H9 (cell line): Measurements from ENCODE around the gene DCPS. TPM values are rescaled to one million over a fixed set of nuclear protein-coding genes. Genes with fewer than 3 reads are reported as not detected.
A peak's percentile ranks its signal among the peaks of the same experiment; 100 is the strongest.

Experiments used
- DNase-seq: peaks from one replicate; pipeline ENCODE4 v3.0.0-alpha.2; 2017
- H2AFZ ChIP-seq: one replicate; pipeline ENCODE4 v1.6.1; 2013; ENCODE audit warnings: mild to moderate bottlenecking, low read length, control low read depth, moderate library complexity
- H2AK5ac ChIP-seq: 2 replicates; pipeline ENCODE4 v1.6.1; 2013; ENCODE audit warnings: low read length, control low read depth, mixed read lengths; ENCODE audit not compliant: insufficient read length
- H2BK120ac ChIP-seq: one replicate; pipeline ENCODE4 v1.6.1; 2013; ENCODE audit warnings: low read depth, mild to moderate bottlenecking, low read length, control low read depth, inconsistent platforms; ENCODE audit not compliant: poor library complexity, severe bottlenecking
- H2BK12ac ChIP-seq: 2 replicates; pipeline ENCODE4 v1.6.1; 2013; ENCODE audit warnings: low read length, control low read depth, mixed read lengths, low read depth; ENCODE audit not compliant: insufficient read length
- H2BK15ac ChIP-seq: 2 replicates; pipeline ENCODE4 v1.6.1; 2013; ENCODE audit warnings: low read depth, low read length, control low read depth
- H2BK20ac ChIP-seq: one replicate; pipeline ENCODE4 v1.6.1; 2013; ENCODE audit warnings: low read depth, mild to moderate bottlenecking, low read length, control low read depth, inconsistent platforms; ENCODE audit not compliant: poor library complexity, severe bottlenecking
- H2BK5ac ChIP-seq: 2 replicates; pipeline ENCODE4 v1.6.1; 2013; ENCODE audit warnings: low read length, control low read depth, mixed read lengths; ENCODE audit not compliant: insufficient read length
- H3K14ac ChIP-seq: 2 replicates; pipeline ENCODE4 v1.6.1; 2013; ENCODE audit warnings: low read length, control low read depth; ENCODE audit not compliant: insufficient read depth
- H3K18ac ChIP-seq: 2 replicates; pipeline ENCODE4 v1.6.1; 2013; ENCODE audit warnings: low read depth, mild to moderate bottlenecking, mixed read lengths, low read length, control low read depth; ENCODE audit not compliant: insufficient read length
- H3K23ac ChIP-seq: 2 replicates; pipeline ENCODE4 v1.6.1; 2013; ENCODE audit warnings: low read length, control low read depth, mixed read lengths, low read depth; ENCODE audit not compliant: insufficient read length
- H3K23me2 ChIP-seq: 2 replicates; pipeline ENCODE4 v1.6.1; 2013; ENCODE audit warnings: low read depth, mild to moderate bottlenecking, mixed read lengths, low read length, control low read depth; ENCODE audit not compliant: insufficient read length, poor library complexity, severe bottlenecking
- H3K27ac ChIP-seq: 2 replicates; pipeline ENCODE4 v1.5.1; 2013; ENCODE audit warnings: low read length, control low read depth, mixed read lengths, low read depth; ENCODE audit not compliant: insufficient read length
- H3K27me3 ChIP-seq: 2 replicates; pipeline ENCODE4 v1.6.1; 2013; ENCODE audit warnings: low read length, control low read depth, inconsistent platforms; ENCODE audit not compliant: insufficient read depth
- H3K4ac ChIP-seq: 2 replicates; pipeline ENCODE4 v1.6.1; 2013; ENCODE audit warnings: low read depth, mild to moderate bottlenecking, control low read depth, inconsistent platforms, low read length, moderate library complexity
- H3K4me1 ChIP-seq: 2 replicates; pipeline ENCODE4 v1.6.1; 2013; ENCODE audit warnings: low read length, control low read depth, inconsistent platforms; ENCODE audit not compliant: insufficient read depth
- H3K4me2 ChIP-seq: 2 replicates; pipeline ENCODE4 v1.6.1; 2013; ENCODE audit warnings: low read length, control low read depth, mixed read lengths; ENCODE audit not compliant: insufficient read length, insufficient read depth
- H3K56ac ChIP-seq: 2 replicates; pipeline ENCODE4 v1.6.1; 2013; ENCODE audit warnings: low read depth, mild to moderate bottlenecking, mixed read lengths, low read length, control low read depth; ENCODE audit not compliant: insufficient read length
- H3K79me1 ChIP-seq: 2 replicates; pipeline ENCODE4 v1.6.1; 2013; ENCODE audit warnings: low read depth, mild to moderate bottlenecking, moderate library complexity, low read length, control low read depth, inconsistent platforms; ENCODE audit not compliant: insufficient read depth, poor library complexity, severe bottlenecking
- H3K79me2 ChIP-seq: 2 replicates; pipeline ENCODE4 v1.6.1; 2013; ENCODE audit warnings: low read length, control low read depth, inconsistent platforms; ENCODE audit not compliant: insufficient read depth
- H3K9ac ChIP-seq: 2 replicates; pipeline ENCODE4 v1.6.1; 2013; ENCODE audit warnings: low read length, control low read depth, mixed read lengths; ENCODE audit not compliant: insufficient read length; ENCODE audit errors: extremely low read depth
- H3K9me3 ChIP-seq: one replicate; pipeline ENCODE4 v1.6.1; 2013; ENCODE audit warnings: low read depth, low read length, inconsistent platforms; ENCODE audit not compliant: control insufficient read depth
- H3T11ph ChIP-seq: one replicate; pipeline ENCODE4 v1.6.1; 2013; ENCODE audit warnings: mild to moderate bottlenecking, low read length, control low read depth, inconsistent platforms
- H4K20me1 ChIP-seq: one replicate; pipeline ENCODE4 v1.6.1; 2013; ENCODE audit not compliant: control insufficient read depth, insufficient read length, insufficient read depth
- H4K5ac ChIP-seq: 2 replicates; pipeline ENCODE4 v1.6.1; 2013; ENCODE audit warnings: low read depth, mild to moderate bottlenecking, mixed read lengths, low read length, control low read depth; ENCODE audit not compliant: insufficient read length
- H4K8ac ChIP-seq: replicated peaks from 2 replicates; pipeline ENCODE4 v1.6.1; 2013; ENCODE audit warnings: low read length, control low read depth, mixed read lengths, low read depth; ENCODE audit not compliant: insufficient read length
- H4K91ac ChIP-seq: 2 replicates; pipeline ENCODE4 v1.6.1; 2013; ENCODE audit warnings: low read depth, mild to moderate bottlenecking, moderate library complexity, mixed read lengths, low read length, control low read depth; ENCODE audit not compliant: insufficient read length
- H3K27ac Mint-ChIP-seq, 3 experiments: 2 replicates in 2 of 3; 3 replicates in 1 of 3; pipeline ENCODE4 v1.8.0; 2020 to 2021; ENCODE audit warnings: mixed read lengths in 3 of 3, mild to moderate bottlenecking in 1 of 3, moderate library complexity in 1 of 3
- H3K27me3 Mint-ChIP-seq: 2 replicates; pipeline ENCODE4 v1.8.0; 2021; ENCODE audit warnings: low read depth, mild to moderate bottlenecking, moderate library complexity, mixed read lengths
- H3K36me3 Mint-ChIP-seq, 3 experiments: 2 replicates in 2 of 3; 3 replicates in 1 of 3; pipeline ENCODE4 v1.8.0; 2020 to 2021; ENCODE audit warnings: low read depth in 3 of 3, mixed read lengths in 3 of 3; ENCODE audit not compliant: insufficient read depth in 1 of 3
- H3K4me1 Mint-ChIP-seq, 2 experiments: 2 replicates each; pipeline ENCODE4 v1.8.0; 2020; ENCODE audit warnings: mixed read lengths in 2 of 2
- H3K4me3 Mint-ChIP-seq, 2 experiments: 2 replicates in 1 of 2; 3 replicates in 1 of 2; pipeline ENCODE4 v1.8.0; 2020 to 2021; ENCODE audit warnings: mild to moderate bottlenecking in 2 of 2, mixed read lengths in 2 of 2, moderate library complexity in 1 of 2
- H3K9me3 Mint-ChIP-seq, 2 experiments: 2 replicates in 1 of 2; 3 replicates in 1 of 2; pipeline ENCODE4 v1.8.0; 2020; ENCODE audit warnings: mild to moderate bottlenecking in 2 of 2, mixed read lengths in 2 of 2, moderate library complexity in 1 of 2
- WGBS: extraction: QIAGEN DNeasy Blood & Tissue Kit; methylation state at CpG from one replicate; pipeline ENCODE4 v1.1.7; 2013; ENCODE audit warnings: missing lambda C conversion rate, low lambda C conversion rate, mixed read lengths; ENCODE audit not compliant: insufficient read length; ENCODE audit errors: extremely low coverage; 5-methylcytosine and 5-hydroxymethylcytosine counted together
- total RNA-seq: library from RNA; stranded (reverse); gene quantifications from 2 replicates; pipeline ENCODE4 v1.2.1, GENCODE V29; 2021
- TF ChIP-seq, protein P1 (sequence below): fragments of 200-600 bp; sonication (generic); conservative IDR thresholded peaks from 3 replicates; pipeline ENCODE4 v1.8.0; 2021; ENCODE audit warnings: antibody characterized with exemption, mild to moderate bottlenecking

DCPS gene
- total RNA-seq, 1 experiment from 2014 or later = 27.7 TPM

DNA sequence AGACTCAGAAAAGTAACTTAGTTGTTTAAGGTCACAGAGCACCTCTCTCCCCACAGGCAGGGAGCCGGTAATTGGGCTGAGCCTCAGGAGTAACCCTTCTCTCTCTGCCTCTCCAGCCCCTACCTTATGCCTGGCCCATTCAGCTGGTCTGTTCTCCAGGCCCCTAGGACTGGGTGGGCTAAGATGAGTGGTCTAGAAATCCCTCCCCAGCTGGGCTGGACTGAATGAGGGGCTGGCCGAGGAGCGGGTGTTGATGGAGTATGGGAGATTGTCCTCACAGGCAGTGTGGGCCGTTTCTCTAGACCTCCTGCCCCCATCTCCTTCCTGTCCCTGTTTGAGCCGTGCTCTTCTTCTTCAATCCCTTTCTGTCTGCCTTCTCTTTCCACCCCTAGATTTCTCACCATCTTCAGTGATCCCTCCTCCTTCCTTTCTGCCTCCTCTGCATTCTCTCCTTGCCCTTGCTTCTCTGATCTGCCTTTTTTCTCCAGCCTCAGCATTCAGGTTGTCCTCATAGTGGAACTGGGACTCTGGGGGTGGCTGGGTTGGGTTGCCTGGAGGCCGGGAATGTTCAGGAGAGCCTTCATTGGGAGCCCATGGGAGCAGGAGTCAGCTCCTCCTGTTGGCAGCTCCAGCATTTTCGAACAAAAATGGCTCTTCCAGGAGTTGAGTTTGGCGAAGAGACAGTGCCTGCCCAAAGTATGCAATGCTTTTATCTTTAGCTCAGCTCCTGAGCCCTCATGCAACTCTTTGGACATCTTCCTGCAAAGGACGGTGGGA, 59.2 kb downstream of the DCPS start:
- no peak overlapping the region for H3K18ac ChIP-seq
- no peak overlapping the region for H3K56ac ChIP-seq
- H3K27ac ChIP-seq = no peak overlapping the region
- H3K79me2 ChIP-seq = no peaks in the 10 kb centered on the region
- no peak overlapping the region for H3T11ph ChIP-seq
- TF ChIP-seq, protein P1, sequence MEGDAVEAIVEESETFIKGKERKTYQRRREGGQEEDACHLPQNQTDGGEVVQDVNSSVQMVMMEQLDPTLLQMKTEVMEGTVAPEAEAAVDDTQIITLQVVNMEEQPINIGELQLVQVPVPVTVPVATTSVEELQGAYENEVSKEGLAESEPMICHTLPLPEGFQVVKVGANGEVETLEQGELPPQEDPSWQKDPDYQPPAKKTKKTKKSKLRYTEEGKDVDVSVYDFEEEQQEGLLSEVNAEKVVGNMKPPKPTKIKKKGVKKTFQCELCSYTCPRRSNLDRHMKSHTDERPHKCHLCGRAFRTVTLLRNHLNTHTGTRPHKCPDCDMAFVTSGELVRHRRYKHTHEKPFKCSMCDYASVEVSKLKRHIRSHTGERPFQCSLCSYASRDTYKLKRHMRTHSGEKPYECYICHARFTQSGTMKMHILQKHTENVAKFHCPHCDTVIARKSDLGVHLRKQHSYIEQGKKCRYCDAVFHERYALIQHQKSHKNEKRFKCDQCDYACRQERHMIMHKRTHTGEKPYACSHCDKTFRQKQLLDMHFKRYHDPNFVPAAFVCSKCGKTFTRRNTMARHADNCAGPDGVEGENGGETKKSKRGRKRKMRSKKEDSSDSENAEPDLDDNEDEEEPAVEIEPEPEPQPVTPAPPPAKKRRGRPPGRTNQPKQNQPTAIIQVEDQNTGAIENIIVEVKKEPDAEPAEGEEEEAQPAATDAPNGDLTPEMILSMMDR = no peak
- no peaks in the 10 kb centered on the region; the same call in 1 of the 2 replicates for H3K4me1 ChIP-seq
- no peak overlapping the region for H3K4ac ChIP-seq
- no peak for DNase-seq
- H3K79me1 ChIP-seq = no peaks in the 10 kb centered on the region
- no peak overlapping the region for H4K91ac ChIP-seq
- H2BK120ac ChIP-seq = no peak overlapping the region
- H3K4me2 ChIP-seq = no peak overlapping the region
- no peak overlapping the region for H3K9ac ChIP-seq
- H3K23me2 ChIP-seq = no peaks in the 10 kb centered on the region
- H2AK5ac ChIP-seq = no peak overlapping the region
- no peaks in the 10 kb centered on the region for H3K9me3 ChIP-seq
- no peak overlapping the region for H4K8ac ChIP-seq
- no CpG with 5 or more reads among the region's 9 CpGs for WGBS
- Mint-ChIP-seq H3K27me3 (no peaks in the 10 kb centered on the region), H3K4me3 (no peak overlapping the region; a peak in 1 of 5 replicates), H3K27ac (peak overlapping the region in 1 of 3 experiments; percentile 68; a peak in 3 of 7 replicates), H3K4me1 (peaks cover 24 to 48% of the 10 kb centered on the region in 2 experiments), H3K9me3 (no peaks in the 10 kb centered on the region), H3K36me3 (no peaks in the 10 kb centered on the region)
- no peak overlapping the region for H2BK15ac ChIP-seq
- no peak overlapping the region for H2BK20ac ChIP-seq
- no peak overlapping the region for H3K14ac ChIP-seq
- no peaks in the 10 kb centered on the region for H3K27me3 ChIP-seq
- no peak overlapping the region for H2BK12ac ChIP-seq
- H4K20me1 ChIP-seq = no peaks in the 10 kb centered on the region
- no peak overlapping the region for H2AFZ ChIP-seq
- no peak overlapping the region for H2BK5ac ChIP-seq
- H4K5ac ChIP-seq = no peak overlapping the region
- no peak overlapping the region for H3K23ac ChIP-seq
